HL-60 (cell line): ENCODE measurements around the gene CHD1.

Source experiments
- DNase-seq, 2 experiments: peaks; one replicate each; pipeline ENCODE4 v3.0.0-alpha.2; 2010 to 2020; ENCODE audit warnings: low read depth in 1 of 2, low spot score in 1 of 2
- H3K27ac ChIP-seq: fragments of 250-450 bp; sonication (Bioruptor Pico); replicated peaks from 2 replicates; pipeline ENCODE4 v1.5.1; 2020; ENCODE audit warnings: mild to moderate bottlenecking, moderate library complexity
- H3K27me3 ChIP-seq: fragments of 250-450 bp; sonication (Bioruptor Pico); 2 replicates; pipeline ENCODE4 v1.5.1; 2021; ENCODE audit warnings: mild to moderate bottlenecking, moderate library complexity; ENCODE audit not compliant: insufficient read depth, poor library complexity, severe bottlenecking
- H3K4me3 ChIP-seq: replicated peaks from 2 replicates; pipeline ENCODE4 v1.5.1; 2011; ENCODE audit warnings: mild to moderate bottlenecking, control low read depth, low read length; ENCODE audit not compliant: insufficient read depth
- CTCF ChIP-seq: IDR thresholded peaks from one replicate; pipeline ENCODE4 v1.5.1; 2011; ENCODE audit warnings: low read length, control low read depth, inconsistent platforms; ENCODE audit not compliant: insufficient read depth
- GABPA ChIP-seq: IDR thresholded peaks from 2 replicates; pipeline ENCODE4 v1.6.1; 2012; ENCODE audit warnings: low read depth
- POLR2AphosphoS5 ChIP-seq: IDR thresholded peaks from 2 replicates; pipeline ENCODE4 v1.6.1; 2012; ENCODE audit warnings: low read depth
- REST ChIP-seq: IDR thresholded peaks from 2 replicates; pipeline ENCODE4 v1.6.1; 2012; ENCODE audit warnings: low read depth; ENCODE audit not compliant: insufficient replicate concordance
- SPI1 ChIP-seq: IDR thresholded peaks from 2 replicates; pipeline ENCODE4 v1.6.1; 2012; ENCODE audit warnings: low read depth, mild to moderate bottlenecking, borderline replicate concordance
- long read RNA-seq: library from polyadenylated mRNA; unstranded; transcript quantifications from one replicate; pipeline ENCODE4 v2.0.0, GENCODE V29; 2020

CHD1 gene
- long read RNA-seq, partial matches to known transcripts: 113 of 117 reads
- long read RNA-seq, other reads (novel, unspliced or antisense): 4 of 117 reads

GRCh38 chr5:98928873-98929709, at the start of gene CHD1:
TSS of gene CHD1 (minus strand) at chr5:98929007. CDS start at chr5:98926386, 2,621 bp downstream.
- peak within 1 kb of the TSS; percentile 61 for H3K4me3 ChIP-seq
- TF ChIP-seq GABPA (no peak), SPI1 (no peak), REST (no peak), POLR2AphosphoS5 (peak; percentile 65; the same call in 1 of the 2 replicates), CTCF (no peak)
- peak within 1 kb of the TSS; percentile 98 for H3K27ac ChIP-seq
- peak; percentile 59 to 90 for DNase-seq
- no peaks in the 10 kb centered on the region for H3K27me3 ChIP-seq

GRCh38 chr5:98978528-98978927, 49.7 kb upstream of the CHD1 start:
- TF ChIP-seq REST (no peak), GABPA (no peak), SPI1 (no peak), POLR2AphosphoS5 (no peak), CTCF (no peak)
- Histone ChIP-seq H3K4me3 (no peak overlapping the region), H3K27me3 (no peaks in the 10 kb centered on the region), H3K27ac (no peak overlapping the region)
- DNase-seq: no peak

- no peaks in the 10 kb centered on the region for H3K27me3 ChIP-seq
- no peak for TF ChIP-seq CTCF
- no peak for TF ChIP-seq REST
- no peak for TF ChIP-seq POLR2AphosphoS5
- no peak for TF ChIP-seq GABPA
- no peak for TF ChIP-seq SPI1
- H3K4me3 ChIP-seq: no peak overlapping the region
- no peak for DNase-seq
- H3K27ac ChIP-seq: no peak overlapping the region
These were observed 48.9 kb upstream of the CHD1 start for GRCh38 chr5:98977723-98978122.
